Left colon (tissue), 2 donors: ENCODE measurements around the gene CCDC43. TPM values are rescaled to one million over a fixed set of nuclear protein-coding genes. Genes with fewer than 3 reads are reported as not detected.
"Not testable (repeated sequence)": the region's sequence is repeated elsewhere in the genome, so short reads cannot be mapped to it uniquely, and the experiment has no call there.

Source experiments
- ATAC-seq: fragments of 200-7000 bp; cut with Tn5 transposase; one replicate; pipeline ENCODE4 v1.9.1; 2020; ENCODE audit warnings: mild to moderate bottlenecking, moderate library complexity
- DNase-seq, 2 donors: peaks; one replicate each; pipeline ENCODE4 v3.0.0-alpha.2; 2020
- intact Hi-C, 2 donors: fragments of 100-400 bp; cut with DNase I in 1 of 2; cut with micrococcal nuclease in 1 of 2; formaldehyde crosslinking; loops; one replicate each; pipeline versions ENCODE4 v1.11.2 to v1.14.0; 2022; cut with DNase I, micrococcal nuclease
- total RNA-seq, 2 donors: library from RNA; stranded (reverse); fragmentation: NEBNext Ultra II Directional; extraction: Animal tissue kit (Norgen Biotek cat#: 25700); gene quantifications; one replicate each; pipeline ENCODE4 v1.2.1, GENCODE V29; 2021
- donor health status: DM: no; HTN: no; CAD: no.
- donor health status: DM: yes; HTN: yes; CAD: no.

Gene CCDC43
- total RNA-seq, 2 donors from 2014 or later = 17.8 to 19.1 TPM

DNA sequence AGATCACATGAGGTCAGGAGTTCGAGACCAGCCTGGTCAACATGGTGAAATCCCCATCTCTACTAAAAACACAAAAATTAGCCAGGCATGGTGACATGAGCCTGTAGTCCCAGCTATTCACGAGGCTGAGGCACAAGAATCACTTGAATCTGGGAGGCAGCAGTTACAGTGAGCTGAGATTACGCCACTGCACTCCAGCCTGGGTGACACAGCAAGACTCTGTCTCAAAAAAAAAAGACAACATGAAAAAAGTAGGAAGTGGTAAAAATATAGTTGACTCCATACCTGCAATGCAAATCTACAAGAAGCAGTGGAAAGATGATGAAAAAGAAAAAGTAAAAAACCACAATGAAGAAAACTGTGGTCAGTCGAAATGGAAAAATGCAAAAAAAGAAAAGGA lies 6.3 kb downstream of the CCDC43 start:
- intact Hi-C loops, DNase-seq, ATAC-seq: not testable (repeated sequence)

DNA sequence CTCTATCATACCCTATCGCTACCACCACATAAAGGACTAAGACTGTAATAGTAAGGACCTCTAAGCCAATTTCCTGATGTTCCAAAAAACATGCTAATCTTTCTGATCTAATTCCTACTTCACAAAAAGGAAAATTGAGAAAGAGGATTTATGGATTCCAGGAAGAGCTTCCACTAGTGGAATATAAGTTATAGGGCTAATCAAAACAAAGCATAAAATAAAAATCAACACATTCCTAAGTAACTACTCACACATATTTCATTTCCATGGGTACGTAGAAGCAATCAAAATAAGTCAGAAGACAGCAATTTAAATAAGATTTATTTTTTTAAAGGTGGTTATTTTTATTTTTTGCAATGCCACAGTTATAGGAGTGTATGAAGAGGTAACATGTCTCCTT lies 12.4 kb downstream of the CCDC43 start:
- no peak for ATAC-seq
- intact Hi-C loops = no loop called here
- DNase-seq = no peak

GRCh38 chr17:44673893-44674292 lies 15.7 kb downstream of the CCDC43 start:
- ATAC-seq = no peak
- no peak for DNase-seq
- intact Hi-C loops = no loop called here

GRCh38 chr17:44672479-44673093 lies 17.0 kb downstream of the CCDC43 start:
- ATAC-seq (no peak), DNase-seq (no peak)
- intact Hi-C loops = no loop called here

GRCh38 chr17:44666006-44666405 lies 23.6 kb downstream of the CCDC43 start:
- no peak for ATAC-seq
- no peak for DNase-seq
- intact Hi-C loops = no loop called here

GRCh38 chr17:44664867-44665266 lies 24.7 kb downstream of the CCDC43 start:
- no peak for ATAC-seq
- intact Hi-C loops = no loop called here

DNA sequence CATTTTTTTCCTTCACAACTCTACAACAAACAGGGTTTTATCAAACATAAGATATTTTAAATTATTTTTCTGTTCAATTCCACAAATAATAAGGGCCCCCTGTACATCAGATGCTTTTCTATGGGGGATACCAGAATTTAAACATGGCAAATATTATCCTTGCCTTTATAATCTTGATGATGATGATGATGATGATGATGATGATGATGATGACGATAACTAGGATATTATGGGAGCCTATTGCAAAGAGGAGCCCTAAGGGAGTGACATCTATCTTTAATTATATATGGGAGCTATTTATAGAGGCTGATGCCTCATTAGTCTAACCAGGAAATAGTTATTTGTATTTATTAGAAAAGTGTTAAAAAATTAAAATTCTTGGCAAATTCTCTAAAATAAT lies 26.5 kb downstream of the CCDC43 start:
- no peak for ATAC-seq
- intact Hi-C loops = no loop called here
- DNase-seq = no peak

More at GRCh38 chr17:44664867-44665266, 24.7 kb downstream of the CCDC43 start:
- DNase-seq = no peak

GRCh38 chr17:44661835-44662234 lies 27.7 kb downstream of the CCDC43 start:
- DNase-seq (no peak), ATAC-seq (no peak)
- intact Hi-C loops = no loop called here

GRCh38 chr17:44655983-44656710 lies 33.4 kb downstream of the CCDC43 start, which contains the start of gene MEIOC:
MEIOC (plus strand) TSS chr17:44656468; CDS start chr17:44656614, 146 bp downstream.
- intact Hi-C loops = no loop called here
- DNase-seq (no peak), ATAC-seq (peak; percentile 29)

DNA sequence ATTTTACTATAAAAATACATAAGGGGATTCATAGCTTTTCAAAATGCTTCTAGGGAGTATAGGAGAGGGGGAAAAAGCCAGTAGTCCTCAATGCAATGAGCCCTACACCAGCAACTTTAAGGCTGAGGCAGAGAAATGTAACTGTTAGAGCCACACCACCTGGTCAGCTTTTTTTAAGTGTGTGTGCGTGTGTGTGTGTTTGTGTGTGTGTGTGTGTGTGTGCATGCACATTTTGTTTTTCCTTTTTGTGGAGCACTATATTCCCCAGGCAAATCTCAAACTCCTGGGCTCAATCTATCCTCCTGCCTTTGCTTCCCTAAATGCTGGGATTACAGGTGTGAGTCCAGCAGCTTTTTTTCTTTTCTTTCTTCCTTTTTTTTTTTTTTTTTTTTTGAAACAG lies 35.6 kb downstream of the CCDC43 start:
- DNase-seq (no peak), ATAC-seq (no peak)
- intact Hi-C loops = no loop called here

- intact Hi-C loops = no loop called here
- ATAC-seq = no peak
- DNase-seq = no peak
Observed at GRCh38 chr17:44653384-44653783, 36.2 kb downstream of the CCDC43 start.

GRCh38 chr17:44652727-44653126 lies 36.8 kb downstream of the CCDC43 start:
- intact Hi-C loops = no loop called here

DNA sequence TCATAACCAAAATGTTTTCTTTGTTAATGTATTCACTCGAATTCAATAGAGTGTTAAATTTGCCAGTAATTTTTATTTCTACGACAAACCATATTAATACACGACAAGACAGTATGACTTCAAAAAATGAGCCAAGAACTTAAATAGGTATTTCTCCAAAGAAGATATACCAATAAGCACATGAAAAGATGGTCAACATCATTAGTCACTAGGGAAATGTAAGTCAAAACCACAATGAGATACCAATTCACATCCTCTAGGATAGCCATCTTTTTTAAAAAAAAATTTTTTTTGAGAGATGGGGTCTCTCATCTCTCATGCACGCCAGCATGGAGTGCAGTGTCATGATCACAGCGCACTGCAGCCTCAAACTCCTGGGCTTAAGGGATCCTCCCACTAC lies 38.3 kb downstream of the CCDC43 start:
- intact Hi-C loops = no loop called here
- DNase-seq = no peak
- no peak for ATAC-seq

More at GRCh38 chr17:44652727-44653126, 36.8 kb downstream of the CCDC43 start:
- ATAC-seq (no peak), DNase-seq (no peak)

DNA sequence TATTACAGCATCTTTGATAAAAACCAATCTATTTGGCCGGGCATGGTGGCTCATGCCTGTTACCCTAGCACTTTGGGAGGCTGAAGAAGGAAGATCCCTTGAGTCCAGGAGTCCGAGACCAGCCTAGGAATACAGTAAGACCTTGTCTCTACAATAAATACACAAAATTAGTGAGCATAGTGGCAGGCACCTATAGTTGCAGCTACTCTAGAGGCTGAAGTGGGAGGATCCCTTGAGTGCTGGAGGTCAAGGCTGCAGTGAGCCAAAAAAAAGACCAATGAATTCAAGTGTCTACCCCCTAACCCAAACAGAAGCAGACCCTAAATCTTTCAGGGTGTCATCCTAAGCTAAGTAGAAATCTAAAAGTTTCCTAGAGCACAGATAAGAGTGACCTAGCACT lies 40.6 kb downstream of the CCDC43 start:
- no peak for DNase-seq

DNA sequence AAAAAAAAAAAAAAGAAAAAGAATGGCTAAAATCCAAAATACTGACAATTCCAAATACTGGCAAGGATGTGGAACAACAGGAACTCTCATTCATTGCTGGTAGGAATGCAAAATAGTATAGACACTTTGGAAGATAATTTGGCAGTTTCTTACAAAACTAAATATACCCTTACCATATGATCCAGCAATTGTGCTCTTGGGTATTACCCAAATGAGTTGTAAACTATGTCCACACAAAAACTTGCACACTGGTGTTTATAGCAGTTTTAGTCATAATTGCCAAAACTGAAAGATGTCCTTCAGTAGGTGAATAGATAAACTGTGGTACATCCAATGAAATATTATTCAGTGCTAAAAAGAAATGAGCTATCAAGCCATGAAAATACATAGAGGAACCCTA lies 41.8 kb downstream of the CCDC43 start:
- ATAC-seq = no peak

More for the DNA sequence above, 40.6 kb downstream of the CCDC43 start:
- no peak for ATAC-seq
- intact Hi-C loops = no loop called here

GRCh38 chr17:44646280-44646679 lies 43.3 kb downstream of the CCDC43 start:
- intact Hi-C loops = no loop called here
- ATAC-seq = no peak

More for the DNA sequence above, 41.8 kb downstream of the CCDC43 start:
- no peak for DNase-seq
- intact Hi-C loops = no loop called here

GRCh38 chr17:44645341-44645740 lies 44.2 kb downstream of the CCDC43 start:
- intact Hi-C loops = no loop called here
- DNase-seq (no peak), ATAC-seq (no peak)

More at GRCh38 chr17:44646280-44646679, 43.3 kb downstream of the CCDC43 start:
- DNase-seq = no peak

- intact Hi-C loops = no loop called here
- no peak for ATAC-seq
- no peak for DNase-seq
Observed at GRCh38 chr17:44642834-44643233, 46.7 kb downstream of the CCDC43 start.

DNA sequence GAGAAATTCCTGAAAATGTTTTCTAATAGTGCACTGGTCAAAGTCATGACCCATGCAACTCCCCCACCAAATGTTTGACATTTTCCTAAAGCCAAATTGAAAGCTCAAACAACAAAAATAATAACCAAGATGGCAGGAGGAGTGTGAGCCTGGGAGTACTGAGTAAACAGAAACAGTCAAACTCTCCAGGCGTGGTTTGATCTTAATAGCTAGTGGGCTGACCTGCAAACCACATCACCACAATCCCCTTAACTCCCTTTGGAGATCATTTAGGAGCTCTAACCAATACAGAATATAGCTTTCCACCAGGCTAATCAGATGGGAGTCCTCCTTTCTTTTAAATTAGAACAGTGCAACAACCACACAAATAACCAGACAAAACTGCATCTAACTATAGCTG lies 52.5 kb downstream of the CCDC43 start:
- intact Hi-C loops = loop anchor here in 1 of 2 donors (5.0 kb wide), 1 partner anchor 105 kb away; no protein-coding TSS in a partner anchor
- DNase-seq (no peak), ATAC-seq (no peak)

DNA sequence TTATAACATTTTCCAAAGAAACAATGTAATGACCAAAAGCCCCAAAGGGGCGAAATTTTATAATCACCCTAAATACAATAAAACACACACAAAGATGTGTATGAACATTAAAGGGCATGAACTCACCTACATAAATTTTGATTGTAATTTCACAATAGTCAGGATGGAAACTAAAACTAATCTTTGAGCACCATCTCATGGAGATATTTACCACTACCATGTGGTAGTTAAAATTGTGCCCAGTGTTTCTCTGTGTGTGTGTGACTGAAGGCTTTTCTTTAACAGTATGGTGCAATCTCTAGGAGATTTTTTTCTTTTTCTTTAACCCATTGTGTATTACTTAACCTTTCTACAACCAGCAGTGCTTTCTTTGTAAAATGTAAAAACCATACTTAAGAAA lies 53.0 kb downstream of the CCDC43 start:
- DNase-seq (no peak), ATAC-seq (peak; percentile 39)
- intact Hi-C loops = loop anchor here in 1 of 2 donors (5.0 kb wide), 1 partner anchor 104 kb away; no protein-coding TSS in a partner anchor
